ENCODE results near the gene PKP3. TPM values are rescaled to one million over a fixed set of nuclear protein-coding genes. Genes with fewer than 3 reads are reported as not detected.
"Not testable (repeated sequence)": the region's sequence is repeated elsewhere in the genome, so short reads cannot be mapped to it uniquely, and the experiment has no call there.

Gene PKP3
- total and polyA plus RNA-seq, 7 donors, result 0.27 to 140 (median 57.1) TPM; not detected in 2

DNA sequence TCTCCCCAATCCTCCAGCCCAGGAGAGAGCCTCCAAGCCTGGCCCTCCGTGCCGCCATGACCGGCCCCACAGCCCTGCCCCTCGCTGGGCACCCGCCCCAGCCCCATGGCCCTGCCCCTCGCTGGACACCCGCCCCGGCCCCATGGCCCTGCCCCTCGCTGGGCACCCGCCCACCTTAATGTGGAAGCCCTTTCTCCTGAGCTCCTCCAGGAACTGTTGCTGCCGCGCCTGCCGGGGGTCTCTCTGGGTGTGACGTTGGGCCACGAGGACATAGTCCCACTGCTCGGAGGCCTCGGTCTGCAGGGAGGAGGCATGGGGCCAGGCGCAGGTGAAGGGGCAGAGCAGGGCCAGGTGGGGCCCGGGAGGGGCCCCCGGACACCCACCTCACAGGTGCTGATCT is 39.6 kb downstream of the PKP3 start:
- H3K27me3 ChIP-seq, result peaks cover 0 to 28% (median 13%) of the 10 kb centered on the region in 3 donors
- no peaks in the 10 kb centered on the region for H3K4me1 ChIP-seq
- no peak for DNase-seq
- TF ChIP-seq, protein P1, sequence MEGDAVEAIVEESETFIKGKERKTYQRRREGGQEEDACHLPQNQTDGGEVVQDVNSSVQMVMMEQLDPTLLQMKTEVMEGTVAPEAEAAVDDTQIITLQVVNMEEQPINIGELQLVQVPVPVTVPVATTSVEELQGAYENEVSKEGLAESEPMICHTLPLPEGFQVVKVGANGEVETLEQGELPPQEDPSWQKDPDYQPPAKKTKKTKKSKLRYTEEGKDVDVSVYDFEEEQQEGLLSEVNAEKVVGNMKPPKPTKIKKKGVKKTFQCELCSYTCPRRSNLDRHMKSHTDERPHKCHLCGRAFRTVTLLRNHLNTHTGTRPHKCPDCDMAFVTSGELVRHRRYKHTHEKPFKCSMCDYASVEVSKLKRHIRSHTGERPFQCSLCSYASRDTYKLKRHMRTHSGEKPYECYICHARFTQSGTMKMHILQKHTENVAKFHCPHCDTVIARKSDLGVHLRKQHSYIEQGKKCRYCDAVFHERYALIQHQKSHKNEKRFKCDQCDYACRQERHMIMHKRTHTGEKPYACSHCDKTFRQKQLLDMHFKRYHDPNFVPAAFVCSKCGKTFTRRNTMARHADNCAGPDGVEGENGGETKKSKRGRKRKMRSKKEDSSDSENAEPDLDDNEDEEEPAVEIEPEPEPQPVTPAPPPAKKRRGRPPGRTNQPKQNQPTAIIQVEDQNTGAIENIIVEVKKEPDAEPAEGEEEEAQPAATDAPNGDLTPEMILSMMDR (IDR thresholded peaks at IDR 0.05), result no peak
- no peak for TF ChIP-seq EP300 (IDR thresholded peaks at IDR 0.05)
- no peak for TF ChIP-seq POLR2A (IDR thresholded peaks at IDR 0.05)
- no peak for TF ChIP-seq POLR2AphosphoS5 (IDR thresholded peaks at IDR 0.05)
- no peaks in the 10 kb centered on the region for H3K36me3 ChIP-seq
- intact Hi-C loops (cut with DNase I), result no loop called here
- no peak overlapping the region for H3K4me3 ChIP-seq
- 84 to 94% methylated on average over 20 of the region's 20 CpGs for WGBS, 2 donors
- no peaks in the 10 kb centered on the region for H3K9me3 ChIP-seq
- H3K27ac ChIP-seq, result no peak overlapping the region

DNA sequence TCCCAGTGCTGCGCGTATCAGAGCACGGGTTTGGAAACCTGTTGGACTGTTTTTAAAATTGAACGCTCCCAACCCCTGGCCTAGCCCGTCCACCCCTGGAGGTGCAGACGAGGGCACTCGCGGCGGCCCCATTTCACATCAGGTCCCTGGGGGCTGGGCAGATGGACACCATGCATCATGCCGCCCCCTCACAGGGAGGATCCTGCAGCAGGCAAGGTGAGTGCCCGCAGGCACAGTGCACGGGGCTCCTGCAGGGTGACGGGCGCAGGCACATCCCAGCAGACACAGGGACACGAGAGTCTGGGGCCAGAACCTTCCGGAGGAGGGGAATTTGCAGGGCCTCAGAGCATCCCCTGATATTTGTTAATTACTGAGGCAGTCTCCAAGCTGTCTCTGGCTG is 40.5 kb downstream of the PKP3 start:
- Histone ChIP-seq H3K36me3 (no peaks in the 10 kb centered on the region), H3K27me3 (peaks cover 0 to 33% (median 13%) of the 10 kb centered on the region in 3 donors), H3K9me3 (no peaks in the 10 kb centered on the region), H3K27ac (no peak overlapping the region), H3K4me3 (no peak overlapping the region), H3K4me1 (no peaks in the 10 kb centered on the region)
- TF ChIP-seq POLR2AphosphoS5 (IDR thresholded peaks at IDR 0.05), result no peak
- no peak for TF ChIP-seq POLR2A (IDR thresholded peaks at IDR 0.05)
- TF ChIP-seq, protein P1 (IDR thresholded peaks at IDR 0.05), result no peak
- no peak for TF ChIP-seq EP300 (IDR thresholded peaks at IDR 0.05)
- 91 to 92% methylated on average over 16 of the region's 16 CpGs for whole genome bisulfite sequencing, 2 donors
- DNase-seq, result no peak
- intact Hi-C loops (cut with DNase I), result no loop called here

DNA sequence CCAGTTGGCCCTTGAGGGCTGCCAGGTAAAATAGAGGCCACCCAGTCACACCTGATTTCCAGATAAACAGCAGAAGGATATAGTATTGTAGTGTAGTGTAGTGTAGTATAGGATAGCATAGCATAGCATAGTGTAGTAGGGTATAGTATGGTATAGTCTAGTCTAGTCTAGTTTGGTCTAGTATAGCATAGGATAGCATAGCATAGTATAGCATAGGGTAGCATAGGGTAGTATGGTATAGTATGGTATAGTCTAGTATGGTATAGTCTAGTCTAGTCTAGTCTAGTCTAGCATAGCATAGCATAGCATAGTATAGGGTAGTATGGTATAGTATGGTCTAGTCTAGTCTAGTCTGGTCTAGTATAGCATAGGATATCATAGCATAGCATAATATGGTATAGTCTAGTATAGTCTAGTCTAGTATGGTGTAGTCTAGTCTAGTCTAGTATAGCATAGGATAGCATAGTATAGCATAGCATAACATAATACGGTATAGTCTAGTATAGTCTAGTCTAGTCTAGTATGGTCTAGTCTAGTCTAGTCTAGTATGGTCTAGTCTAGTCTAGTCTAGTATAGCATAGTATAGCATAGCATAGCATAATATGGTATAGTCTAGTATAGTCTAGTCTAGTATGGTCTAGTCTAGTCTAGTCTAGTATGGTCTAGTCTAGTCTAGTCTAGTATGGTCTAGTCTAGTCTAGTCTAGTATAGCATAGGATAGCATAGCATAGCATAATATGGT is 41.2 kb downstream of the PKP3 start:
- H3K4me1 ChIP-seq; intact Hi-C loops (cut with DNase I); DNase-seq; H3K27ac ChIP-seq; H3K36me3 ChIP-seq; H3K9me3 ChIP-seq; H3K4me3 ChIP-seq: not testable (repeated sequence)
- 97 to 100% methylated on average over 1 of the region's 1 CpG for WGBS, 2 donors
- peaks cover 0 to 38% (median 19%) of the 10 kb centered on the region in 3 donors for H3K27me3 ChIP-seq

DNA sequence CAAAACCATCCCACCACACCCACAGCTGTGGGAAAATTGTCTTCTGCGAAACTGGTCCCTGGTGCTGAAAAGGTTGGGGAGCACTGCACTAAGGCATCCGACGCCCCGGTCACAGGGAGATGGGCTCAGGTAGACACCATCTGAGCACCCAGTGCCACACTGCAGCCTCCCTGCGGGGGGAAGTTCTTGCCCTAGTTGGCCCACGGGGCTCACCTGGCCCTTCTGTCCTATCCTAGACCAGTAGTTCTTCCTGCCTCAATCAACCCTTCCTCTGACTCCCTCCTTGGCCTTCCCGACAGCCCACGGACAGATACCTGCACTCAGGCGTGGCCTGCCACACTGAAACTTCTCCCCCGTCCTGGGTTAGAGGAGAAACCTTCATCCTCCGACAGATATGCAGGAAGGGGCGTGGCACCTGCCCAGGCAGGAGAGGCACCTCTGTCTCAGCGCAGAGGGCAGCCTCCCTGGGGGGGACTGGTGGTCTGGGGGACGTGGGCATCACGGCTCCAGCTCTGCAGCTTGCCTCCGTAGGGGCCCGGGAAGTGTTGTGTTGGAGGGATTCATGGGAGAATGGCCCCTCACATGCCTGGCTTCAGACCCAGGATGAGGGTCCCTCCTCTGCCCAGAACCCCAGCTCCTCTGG is 43.3 kb downstream of the PKP3 start:
- no peak overlapping the region for H3K4me3 ChIP-seq
- no peak for DNase-seq
- no peak overlapping the region for H3K27ac ChIP-seq
- no peaks in the 10 kb centered on the region for H3K9me3 ChIP-seq
- intact Hi-C loops (cut with DNase I), result no loop called here
- H3K27me3 ChIP-seq, result peaks cover 13 to 52% (median 34%) of the 10 kb centered on the region in 3 donors
- no peaks in the 10 kb centered on the region for H3K36me3 ChIP-seq
- TF ChIP-seq EP300 (IDR thresholded peaks at IDR 0.05), result no peak
- TF ChIP-seq POLR2A (IDR thresholded peaks at IDR 0.05), result no peak
- TF ChIP-seq POLR2AphosphoS5 (IDR thresholded peaks at IDR 0.05), result no peak
- TF ChIP-seq, protein P1 (IDR thresholded peaks at IDR 0.05), result no peak
- no peaks in the 10 kb centered on the region for H3K4me1 ChIP-seq
- WGBS, 2 donors, result 83 to 87% methylated on average over 17 of the region's 17 CpGs

DNA sequence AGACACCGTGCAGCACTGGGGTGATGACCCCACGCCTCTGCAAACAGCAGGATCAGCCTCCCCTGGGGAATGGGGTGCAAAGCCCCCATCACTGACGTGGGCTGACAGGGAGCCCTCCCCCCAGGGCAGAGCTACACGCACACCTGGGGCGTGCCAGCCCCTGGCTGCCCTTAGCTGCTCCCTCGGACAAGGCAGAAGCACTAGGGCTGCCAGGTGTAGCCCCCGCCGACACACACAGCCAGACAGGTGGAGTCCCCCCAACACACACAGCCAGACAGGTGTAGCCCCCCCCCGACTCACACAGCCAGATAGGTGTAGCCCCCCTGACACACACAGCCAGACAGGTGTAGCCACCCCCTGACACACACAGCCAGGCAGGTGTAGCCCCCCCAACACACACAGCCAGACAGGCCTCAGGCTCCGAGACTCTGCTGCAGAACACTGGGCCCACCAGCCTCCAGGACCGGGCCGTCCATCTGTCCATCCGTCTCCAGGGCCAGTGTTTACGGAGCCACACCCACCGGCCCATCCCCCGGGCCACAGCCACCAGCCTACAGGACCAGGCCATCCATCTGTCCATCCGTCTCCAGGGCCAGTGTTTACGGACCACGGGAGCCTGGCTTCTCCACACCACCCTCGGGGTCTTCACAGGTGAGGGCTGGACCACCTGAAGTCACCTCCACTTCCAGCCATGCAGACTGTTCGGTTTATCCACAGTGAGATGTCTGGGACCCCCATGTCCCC is 44.3 kb downstream of the PKP3 start:
- 82 to 89% methylated on average over 21 of the region's 21 CpGs for WGBS, 2 donors

More for the DNA sequence above, 44.3 kb downstream of the PKP3 start:
- no peaks in the 10 kb centered on the region for H3K9me3 ChIP-seq
- intact Hi-C loops (cut with DNase I), result no loop called here
- peaks cover 17 to 56% (median 33%) of the 10 kb centered on the region in 3 donors for H3K27me3 ChIP-seq
- no peaks in the 10 kb centered on the region for H3K4me1 ChIP-seq
- H3K4me3 ChIP-seq, result no peak overlapping the region
- TF ChIP-seq, protein P1 (IDR thresholded peaks at IDR 0.05), result no peak
- no peak for TF ChIP-seq EP300 (IDR thresholded peaks at IDR 0.05)
- TF ChIP-seq POLR2AphosphoS5 (IDR thresholded peaks at IDR 0.05), result no peak
- TF ChIP-seq POLR2A (IDR thresholded peaks at IDR 0.05), result no peak
- H3K27ac ChIP-seq, result no peak overlapping the region
- DNase-seq, result no peak
- no peaks in the 10 kb centered on the region for H3K36me3 ChIP-seq

Measured in sigmoid colon (tissue), 7 donors.